NB4 (cell line): ENCODE results near the gene TOMT.

ENCODE experiments used
- MYC ChIP-seq: IDR thresholded peaks from 2 replicates; pipeline ENCODE4 v1.6.1; 2011; ENCODE audit warnings: low read depth, low read length
- POLR2A ChIP-seq: IDR thresholded peaks from 2 replicates; pipeline ENCODE4 v1.6.1; 2011; ENCODE audit warnings: mild to moderate bottlenecking; ENCODE audit not compliant: insufficient read length; ENCODE audit errors: extremely low read depth
- TF ChIP-seq, protein P1 (sequence below): IDR thresholded peaks from one replicate; pipeline ENCODE4 v1.5.1; 2012; ENCODE audit warnings: low read depth, low read length
- TF ChIP-seq, protein P2 (sequence below): IDR thresholded peaks from 2 replicates; pipeline ENCODE4 v1.6.1; 2011; ENCODE audit warnings: low read depth, low read length

DNA sequence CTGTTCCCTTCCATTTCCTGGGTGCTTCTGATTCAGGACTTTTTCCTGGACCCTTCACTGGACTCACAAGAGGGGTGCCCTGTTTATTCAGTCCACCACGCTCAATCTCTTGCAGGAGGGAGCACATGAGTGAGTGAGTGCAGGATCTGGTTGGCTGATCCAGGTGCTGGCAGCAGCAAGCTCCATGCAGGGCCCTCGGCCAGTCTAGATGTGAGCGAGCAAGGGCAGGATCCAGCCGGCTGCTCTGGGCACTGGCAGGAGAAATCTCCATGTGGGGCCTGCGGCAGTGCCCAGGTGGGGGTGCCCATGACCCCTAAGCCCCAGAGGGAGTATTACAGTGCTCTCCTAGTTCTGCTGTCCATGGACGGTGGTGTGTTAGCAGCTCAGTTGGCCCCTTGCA lies 18.3 kb downstream of the TOMT start:
- TF ChIP-seq, protein P1, sequence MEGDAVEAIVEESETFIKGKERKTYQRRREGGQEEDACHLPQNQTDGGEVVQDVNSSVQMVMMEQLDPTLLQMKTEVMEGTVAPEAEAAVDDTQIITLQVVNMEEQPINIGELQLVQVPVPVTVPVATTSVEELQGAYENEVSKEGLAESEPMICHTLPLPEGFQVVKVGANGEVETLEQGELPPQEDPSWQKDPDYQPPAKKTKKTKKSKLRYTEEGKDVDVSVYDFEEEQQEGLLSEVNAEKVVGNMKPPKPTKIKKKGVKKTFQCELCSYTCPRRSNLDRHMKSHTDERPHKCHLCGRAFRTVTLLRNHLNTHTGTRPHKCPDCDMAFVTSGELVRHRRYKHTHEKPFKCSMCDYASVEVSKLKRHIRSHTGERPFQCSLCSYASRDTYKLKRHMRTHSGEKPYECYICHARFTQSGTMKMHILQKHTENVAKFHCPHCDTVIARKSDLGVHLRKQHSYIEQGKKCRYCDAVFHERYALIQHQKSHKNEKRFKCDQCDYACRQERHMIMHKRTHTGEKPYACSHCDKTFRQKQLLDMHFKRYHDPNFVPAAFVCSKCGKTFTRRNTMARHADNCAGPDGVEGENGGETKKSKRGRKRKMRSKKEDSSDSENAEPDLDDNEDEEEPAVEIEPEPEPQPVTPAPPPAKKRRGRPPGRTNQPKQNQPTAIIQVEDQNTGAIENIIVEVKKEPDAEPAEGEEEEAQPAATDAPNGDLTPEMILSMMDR, result no peak
- TF ChIP-seq, protein P2, sequence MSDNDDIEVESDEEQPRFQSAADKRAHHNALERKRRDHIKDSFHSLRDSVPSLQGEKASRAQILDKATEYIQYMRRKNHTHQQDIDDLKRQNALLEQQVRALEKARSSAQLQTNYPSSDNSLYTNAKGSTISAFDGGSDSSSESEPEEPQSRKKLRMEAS, result no peak
- TF ChIP-seq MYC (no peak), POLR2A (no peak)
